HepG2 (cell line): Measurements from ENCODE around the gene DLX1. TPM values are rescaled to one million over a fixed set of nuclear protein-coding genes. Genes with fewer than 3 reads are reported as not detected.
A peak's percentile ranks its signal among the peaks of the same experiment; 100 is the strongest.

Source experiments
- GFI1 ChIP-seq: sonication (generic); formaldehyde crosslinking; IDR thresholded peaks from 2 replicates; pipeline ENCODE4 v1.5.0; 2020; ENCODE audit warnings: missing genetic modification reagents, mild to moderate bottlenecking, borderline replicate concordance
- GPN1 ChIP-seq: sonication (generic); formaldehyde crosslinking; IDR thresholded peaks from 2 replicates; pipeline ENCODE4 v1.5.1; 2020; ENCODE audit warnings: missing genetic modification reagents, borderline replicate concordance
- KLF12 ChIP-seq: sonication (generic); formaldehyde crosslinking; IDR thresholded peaks from 2 replicates; pipeline ENCODE4 v1.4.0; 2020; ENCODE audit warnings: missing genetic modification reagents, borderline replicate concordance
- LCORL ChIP-seq, 2 experiments: fragments of 450-650 bp in 1 of 2; sonication (generic) in 1 of 2; formaldehyde crosslinking in 1 of 2; IDR thresholded peaks; 2 replicates each; pipeline versions ENCODE4 v1.5.0 to v1.6.1; 2017 to 2020; ENCODE audit warnings: antibody characterized with exemption in 1 of 2, missing genetic modification reagents in 1 of 2
- SNRNP70 ChIP-seq: fragments of 200-400 bp; formaldehyde crosslinking; IDR thresholded peaks from 2 replicates; pipeline ENCODE4 v1.6.1; 2017; ENCODE audit warnings: mild to moderate bottlenecking, low read depth, low read length, moderate library complexity
- SRSF4 ChIP-seq: fragments of 200-400 bp; formaldehyde crosslinking; IDR thresholded peaks from one replicate; pipeline ENCODE4 v1.6.1; 2018; ENCODE audit warnings: mild to moderate bottlenecking, low read depth, low read length, moderate library complexity; ENCODE audit not compliant: poor library complexity, severe bottlenecking
- ZBTB42 ChIP-seq: sonication (generic); formaldehyde crosslinking; IDR thresholded peaks from 2 replicates; pipeline ENCODE4 v1.5.0; 2020; ENCODE audit warnings: mild to moderate bottlenecking, missing genetic modification reagents
- ZBTB8A ChIP-seq: sonication (generic); formaldehyde crosslinking; IDR thresholded peaks from 2 replicates; pipeline ENCODE4 v1.4.0; 2020; ENCODE audit warnings: mild to moderate bottlenecking, low read depth, missing genetic modification reagents, borderline replicate concordance
- ZKSCAN1 ChIP-seq: fragments of 150-350 bp; IDR thresholded peaks from 2 replicates; pipeline ENCODE4 v1.6.1; 2014; ENCODE audit warnings: low read length
- ZNF101 ChIP-seq: sonication (generic); formaldehyde crosslinking; IDR thresholded peaks from 2 replicates; pipeline ENCODE4 v1.4.0; 2020; ENCODE audit warnings: mild to moderate bottlenecking, low read depth, missing genetic modification reagents, borderline replicate concordance
- ZNF329 ChIP-seq: sonication (generic); formaldehyde crosslinking; IDR thresholded peaks from 2 replicates; pipeline ENCODE4 v1.9.0; 2021; ENCODE audit warnings: low read depth, mild to moderate bottlenecking, missing genetic modification reagents
- ZNF331 ChIP-seq: sonication (generic); formaldehyde crosslinking; IDR thresholded peaks from 2 replicates; pipeline ENCODE4 v1.4.0; 2020; ENCODE audit warnings: missing genetic modification reagents
- ZNF382 ChIP-seq: sonication (generic); formaldehyde crosslinking; IDR thresholded peaks from 2 replicates; pipeline ENCODE4 v1.5.0; 2020; ENCODE audit warnings: missing genetic modification reagents, mild to moderate bottlenecking, borderline replicate concordance
- ZNF747 ChIP-seq: sonication (generic); formaldehyde crosslinking; IDR thresholded peaks from 2 replicates; pipeline ENCODE4 v1.8.1; 2023; ENCODE audit warnings: missing genetic modification reagents, mild to moderate bottlenecking, borderline replicate concordance
- polyA plus RNA-seq, 8 experiments: library from polyadenylated mRNA; depleted of rRNA in 3 of 8; stranded (reverse) in 7 of 8; unstranded in 1 of 8; fragments of >200 nt; fragmentation: Illumina TruSeq in 4 of 8; extraction: Trizol in 4 of 8; gene quantifications; 2 replicates each; pipeline versions ENCODE4 v1.2.1 to v1.2.3, GENCODE V29; 2011 to 2016; ENCODE audit warnings: low read depth in 4 of 8, missing spikeins in 1 of 8, mixed read lengths in 1 of 8; ENCODE audit not compliant: insufficient read depth in 1 of 8
- total RNA-seq, 5 experiments: library from RNA; depleted of rRNA; stranded (reverse); fragments of >200 nt; fragmentation: Illumina TruSeq; extraction: Trizol; gene quantifications; 2 replicates each; pipeline ENCODE4 v1.2.3, GENCODE V29; 2016; ENCODE audit warnings: low read depth in 1 of 5
- TF ChIP-seq, protein P1 (sequence below): sonication (generic); formaldehyde crosslinking; IDR thresholded peaks from 2 replicates; pipeline ENCODE4 v1.4.0; 2020; ENCODE audit warnings: mild to moderate bottlenecking, missing genetic modification reagents
- TF ChIP-seq, protein P2 (sequence below): sonication (generic); formaldehyde crosslinking; IDR thresholded peaks from 2 replicates; pipeline ENCODE4 v1.5.0; 2020; ENCODE audit warnings: missing genetic modification reagents, mild to moderate bottlenecking, borderline replicate concordance
- TF ChIP-seq, protein P3 (sequence below): sonication (generic); formaldehyde crosslinking; IDR thresholded peaks from 2 replicates; pipeline ENCODE4 v1.8.0; 2022; ENCODE audit warnings: low read depth, missing genetic modification reagents
- TF ChIP-seq, protein P4 (sequence below): sonication (generic); formaldehyde crosslinking; IDR thresholded peaks from 2 replicates; pipeline ENCODE4 v1.8.0; 2023; ENCODE audit warnings: mild to moderate bottlenecking, missing genetic modification reagents
- TF ChIP-seq, protein P5 (sequence below): sonication (generic); formaldehyde crosslinking; IDR thresholded peaks from 2 replicates; pipeline ENCODE4 v1.4.0; 2020; ENCODE audit warnings: missing genetic modification reagents, borderline replicate concordance

Gene DLX1
- total and polyA plus RNA-seq, 2 of the 13 experiments (the other 11 are each of a cell fraction or from before 2014, with no cell fraction given) = 0.18 to 0.86 TPM

DNA sequence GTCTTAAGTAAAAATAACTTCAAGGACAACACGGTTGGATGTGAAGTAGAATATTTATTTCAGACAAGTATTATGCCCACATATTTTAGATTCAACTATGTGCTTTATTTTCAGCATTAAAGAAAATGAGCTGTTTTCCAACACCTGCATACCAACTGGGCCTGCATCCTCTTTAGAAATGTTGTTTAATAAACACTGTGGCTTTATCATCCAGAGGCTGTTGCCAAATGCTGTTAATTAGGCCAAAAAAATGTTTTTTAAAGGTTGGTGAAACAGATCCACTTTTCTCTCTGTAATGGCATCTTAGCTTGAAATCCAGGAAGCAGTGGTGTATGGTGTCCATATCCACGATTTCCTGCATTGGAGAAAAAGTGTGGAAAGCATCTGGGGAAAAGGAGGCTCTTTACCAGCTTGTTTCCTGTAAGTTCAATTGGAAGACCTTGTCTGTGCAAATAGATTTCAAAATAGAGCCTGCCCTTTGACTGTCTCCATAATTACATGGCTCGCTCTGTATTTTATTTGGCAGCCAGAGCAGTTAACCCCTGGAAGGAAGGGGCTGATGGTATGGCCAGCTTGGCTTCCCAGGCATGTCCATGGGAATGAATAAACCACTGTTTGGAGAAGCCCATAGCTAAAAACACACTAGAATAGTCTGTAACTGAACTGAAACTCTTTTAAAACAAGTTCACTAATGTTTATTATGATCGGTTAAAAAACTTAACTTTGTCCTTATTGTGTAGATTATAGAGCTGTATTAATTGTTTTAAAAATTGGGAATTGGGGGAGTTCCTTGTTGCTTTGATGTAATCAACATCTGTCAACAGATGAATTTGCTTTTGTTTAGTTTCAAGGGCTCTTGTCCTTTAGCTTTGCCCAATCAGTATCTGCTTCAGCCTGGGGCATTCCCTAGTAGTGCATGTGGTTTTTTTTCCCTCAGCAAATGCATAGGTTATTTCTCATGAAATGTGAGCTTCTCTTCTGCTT is 33.0 kb upstream of the DLX1 start (continued):
- TF ChIP-seq GFI1 = peak; percentile 89
- TF ChIP-seq ZNF329 = no peak
- TF ChIP-seq ZNF382 (CRISPR knock-in tag) = no peak
- no peak for TF ChIP-seq GPN1 (CRISPR knock-in tag)
- TF ChIP-seq, protein P1, sequence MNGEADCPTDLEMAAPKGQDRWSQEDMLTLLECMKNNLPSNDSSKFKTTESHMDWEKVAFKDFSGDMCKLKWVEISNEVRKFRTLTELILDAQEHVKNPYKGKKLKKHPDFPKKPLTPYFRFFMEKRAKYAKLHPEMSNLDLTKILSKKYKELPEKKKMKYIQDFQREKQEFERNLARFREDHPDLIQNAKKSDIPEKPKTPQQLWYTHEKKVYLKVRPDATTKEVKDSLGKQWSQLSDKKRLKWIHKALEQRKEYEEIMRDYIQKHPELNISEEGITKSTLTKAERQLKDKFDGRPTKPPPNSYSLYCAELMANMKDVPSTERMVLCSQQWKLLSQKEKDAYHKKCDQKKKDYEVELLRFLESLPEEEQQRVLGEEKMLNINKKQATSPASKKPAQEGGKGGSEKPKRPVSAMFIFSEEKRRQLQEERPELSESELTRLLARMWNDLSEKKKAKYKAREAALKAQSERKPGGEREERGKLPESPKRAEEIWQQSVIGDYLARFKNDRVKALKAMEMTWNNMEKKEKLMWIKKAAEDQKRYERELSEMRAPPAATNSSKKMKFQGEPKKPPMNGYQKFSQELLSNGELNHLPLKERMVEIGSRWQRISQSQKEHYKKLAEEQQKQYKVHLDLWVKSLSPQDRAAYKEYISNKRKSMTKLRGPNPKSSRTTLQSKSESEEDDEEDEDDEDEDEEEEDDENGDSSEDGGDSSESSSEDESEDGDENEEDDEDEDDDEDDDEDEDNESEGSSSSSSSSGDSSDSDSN (CRISPR knock-in tag) = peak; percentile 54
- TF ChIP-seq, protein P2, sequence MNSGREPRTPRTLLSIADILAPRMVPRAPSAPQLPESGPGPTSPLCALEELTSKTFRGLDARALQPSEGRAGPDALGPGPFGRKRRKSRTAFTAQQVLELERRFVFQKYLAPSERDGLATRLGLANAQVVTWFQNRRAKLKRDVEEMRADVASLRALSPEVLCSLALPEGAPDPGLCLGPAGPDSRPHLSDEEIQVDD (CRISPR knock-in tag) = no peak
- TF ChIP-seq ZNF747 (CRISPR knock-in tag) = peak; percentile 28; the same call in 1 of the 2 replicates
- no peak for TF ChIP-seq ZBTB8A (CRISPR knock-in tag)
- no peak for TF ChIP-seq KLF12 (CRISPR knock-in tag)
- peak; percentile 95 for TF ChIP-seq ZNF331 (CRISPR knock-in tag)
- TF ChIP-seq SNRNP70 = no peak
- no peak for TF ChIP-seq SRSF4
- TF ChIP-seq ZBTB42 (CRISPR knock-in tag) = peak; percentile 78; the same call in 1 of the 2 replicates
- no peak for TF ChIP-seq ZNF101 (CRISPR knock-in tag)
- TF ChIP-seq ZKSCAN1 = no peak
- TF ChIP-seq, protein P3, sequence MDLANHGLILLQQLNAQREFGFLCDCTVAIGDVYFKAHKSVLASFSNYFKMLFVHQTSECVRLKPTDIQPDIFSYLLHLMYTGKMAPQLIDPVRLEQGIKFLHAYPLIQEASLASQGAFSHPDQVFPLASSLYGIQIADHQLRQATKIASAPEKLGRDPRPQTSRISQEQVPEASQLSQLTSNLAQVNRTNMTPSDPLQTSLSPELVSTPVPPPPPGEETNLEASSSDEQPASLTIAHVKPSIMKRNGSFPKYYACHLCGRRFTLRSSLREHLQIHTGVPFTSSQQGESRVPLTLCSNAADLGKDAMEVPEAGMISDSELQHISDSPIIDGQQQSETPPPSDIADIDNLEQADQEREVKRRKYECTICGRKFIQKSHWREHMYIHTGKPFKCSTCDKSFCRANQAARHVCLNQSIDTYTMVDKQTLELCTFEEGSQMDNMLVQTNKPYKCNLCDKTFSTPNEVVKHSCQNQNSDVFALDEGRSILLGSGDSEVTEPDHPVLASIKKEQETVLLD (CRISPR knock-in tag) = no peak
- TF ChIP-seq, protein P4, sequence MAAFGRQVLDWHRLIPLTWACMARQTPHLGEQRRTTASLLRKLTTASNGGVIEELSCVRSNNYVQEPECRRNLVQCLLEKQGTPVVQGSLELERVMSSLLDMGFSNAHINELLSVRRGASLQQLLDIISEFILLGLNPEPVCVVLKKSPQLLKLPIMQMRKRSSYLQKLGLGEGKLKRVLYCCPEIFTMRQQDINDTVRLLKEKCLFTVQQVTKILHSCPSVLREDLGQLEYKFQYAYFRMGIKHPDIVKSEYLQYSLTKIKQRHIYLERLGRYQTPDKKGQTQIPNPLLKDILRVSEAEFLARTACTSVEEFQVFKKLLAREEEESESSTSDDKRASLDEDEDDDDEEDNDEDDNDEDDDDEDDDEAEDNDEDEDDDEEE (CRISPR knock-in tag) = no peak
- peak; percentile 54; the same call in 1 of the 2 replicates for TF ChIP-seq LCORL (IDR thresholded peaks at IDR 0.05)
- peak; percentile 81 for TF ChIP-seq LCORL (CRISPR knock-in tag; IDR thresholded peaks at IDR 0.05)
- TF ChIP-seq, protein P5, sequence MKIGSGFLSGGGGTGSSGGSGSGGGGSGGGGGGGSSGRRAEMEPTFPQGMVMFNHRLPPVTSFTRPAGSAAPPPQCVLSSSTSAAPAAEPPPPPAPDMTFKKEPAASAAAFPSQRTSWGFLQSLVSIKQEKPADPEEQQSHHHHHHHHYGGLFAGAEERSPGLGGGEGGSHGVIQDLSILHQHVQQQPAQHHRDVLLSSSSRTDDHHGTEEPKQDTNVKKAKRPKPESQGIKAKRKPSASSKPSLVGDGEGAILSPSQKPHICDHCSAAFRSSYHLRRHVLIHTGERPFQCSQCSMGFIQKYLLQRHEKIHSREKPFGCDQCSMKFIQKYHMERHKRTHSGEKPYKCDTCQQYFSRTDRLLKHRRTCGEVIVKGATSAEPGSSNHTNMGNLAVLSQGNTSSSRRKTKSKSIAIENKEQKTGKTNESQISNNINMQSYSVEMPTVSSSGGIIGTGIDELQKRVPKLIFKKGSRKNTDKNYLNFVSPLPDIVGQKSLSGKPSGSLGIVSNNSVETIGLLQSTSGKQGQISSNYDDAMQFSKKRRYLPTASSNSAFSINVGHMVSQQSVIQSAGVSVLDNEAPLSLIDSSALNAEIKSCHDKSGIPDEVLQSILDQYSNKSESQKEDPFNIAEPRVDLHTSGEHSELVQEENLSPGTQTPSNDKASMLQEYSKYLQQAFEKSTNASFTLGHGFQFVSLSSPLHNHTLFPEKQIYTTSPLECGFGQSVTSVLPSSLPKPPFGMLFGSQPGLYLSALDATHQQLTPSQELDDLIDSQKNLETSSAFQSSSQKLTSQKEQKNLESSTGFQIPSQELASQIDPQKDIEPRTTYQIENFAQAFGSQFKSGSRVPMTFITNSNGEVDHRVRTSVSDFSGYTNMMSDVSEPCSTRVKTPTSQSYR = peak; percentile 42; the same call in 1 of the 2 replicates
